ENCODE measurements around the gene CFTR. TPM values are rescaled to one million over a fixed set of nuclear protein-coding genes. Genes with fewer than 3 reads are reported as not detected.
"Not testable (repeated sequence)": the region's sequence is repeated elsewhere in the genome, so short reads cannot be mapped to it uniquely, and the experiment has no call there.

The CFTR gene
- total RNA-seq, 1 experiment from 2014 or later, result 0.19 TPM

DNA sequence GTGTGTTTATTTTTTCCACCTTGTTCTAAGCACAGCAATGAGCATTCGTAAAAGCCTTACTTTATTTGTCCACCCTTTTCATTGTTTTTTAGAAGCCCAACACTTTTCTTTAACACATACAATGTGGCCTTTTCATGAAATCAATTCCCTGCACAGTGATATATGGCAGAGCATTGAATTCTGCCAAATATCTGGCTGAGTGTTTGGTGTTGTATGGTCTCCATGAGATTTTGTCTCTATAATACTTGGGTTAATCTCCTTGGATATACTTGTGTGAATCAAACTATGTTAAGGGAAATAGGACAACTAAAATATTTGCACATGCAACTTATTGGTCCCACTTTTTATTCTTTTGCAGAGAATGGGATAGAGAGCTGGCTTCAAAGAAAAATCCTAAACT lies 28.9 kb downstream of the CFTR start:
- POLR2A ChIA-PET (ENCODE audit: low non-redundant PET), result no interaction called here
- DNase-seq (ENCODE audit: low spot score), result no peak
- TF ChIP-seq, protein P1, sequence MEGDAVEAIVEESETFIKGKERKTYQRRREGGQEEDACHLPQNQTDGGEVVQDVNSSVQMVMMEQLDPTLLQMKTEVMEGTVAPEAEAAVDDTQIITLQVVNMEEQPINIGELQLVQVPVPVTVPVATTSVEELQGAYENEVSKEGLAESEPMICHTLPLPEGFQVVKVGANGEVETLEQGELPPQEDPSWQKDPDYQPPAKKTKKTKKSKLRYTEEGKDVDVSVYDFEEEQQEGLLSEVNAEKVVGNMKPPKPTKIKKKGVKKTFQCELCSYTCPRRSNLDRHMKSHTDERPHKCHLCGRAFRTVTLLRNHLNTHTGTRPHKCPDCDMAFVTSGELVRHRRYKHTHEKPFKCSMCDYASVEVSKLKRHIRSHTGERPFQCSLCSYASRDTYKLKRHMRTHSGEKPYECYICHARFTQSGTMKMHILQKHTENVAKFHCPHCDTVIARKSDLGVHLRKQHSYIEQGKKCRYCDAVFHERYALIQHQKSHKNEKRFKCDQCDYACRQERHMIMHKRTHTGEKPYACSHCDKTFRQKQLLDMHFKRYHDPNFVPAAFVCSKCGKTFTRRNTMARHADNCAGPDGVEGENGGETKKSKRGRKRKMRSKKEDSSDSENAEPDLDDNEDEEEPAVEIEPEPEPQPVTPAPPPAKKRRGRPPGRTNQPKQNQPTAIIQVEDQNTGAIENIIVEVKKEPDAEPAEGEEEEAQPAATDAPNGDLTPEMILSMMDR (conservative IDR thresholded peaks at IDR 0.05; ENCODE audit: low read depth, low read length), result no peak
- TF ChIP-seq EZH2 (IDR thresholded peaks at IDR 0.05; ENCODE audit: borderline replicate concordance, low read depth, low read length, poor library complexity, severe bottlenecking), result no peak
- Histone ChIP-seq H3K9me3 (ENCODE audit: low read depth, low read length, poor library complexity, severe bottlenecking) (no peaks in the 10 kb centered on the region), H3K4me3 (ENCODE audit: low read depth, low read length, poor library complexity, severe bottlenecking) (no peak overlapping the region), H3K27me3 (replicated peaks; ENCODE audit: insufficient read depth, low read depth, low read length, poor library complexity) (no peaks in the 10 kb centered on the region), H3K27ac (ENCODE audit: low read depth, low read length, poor library complexity, severe bottlenecking) (no peak overlapping the region), H3K4me1 (ENCODE audit: insufficient read depth, low read length, poor library complexity, severe bottlenecking) (no peaks in the 10 kb centered on the region), H3K36me3 (ENCODE audit: insufficient read depth, low read length, poor library complexity, severe bottlenecking) (no peaks in the 10 kb centered on the region)
- CTCF ChIA-PET, result no interaction called here
- intact Hi-C loops (cut with micrococcal nuclease; ENCODE audit: unreplicated experiment), result no loop called here
- BruUV-seq (replicated peaks), result no TSS peak

DNA sequence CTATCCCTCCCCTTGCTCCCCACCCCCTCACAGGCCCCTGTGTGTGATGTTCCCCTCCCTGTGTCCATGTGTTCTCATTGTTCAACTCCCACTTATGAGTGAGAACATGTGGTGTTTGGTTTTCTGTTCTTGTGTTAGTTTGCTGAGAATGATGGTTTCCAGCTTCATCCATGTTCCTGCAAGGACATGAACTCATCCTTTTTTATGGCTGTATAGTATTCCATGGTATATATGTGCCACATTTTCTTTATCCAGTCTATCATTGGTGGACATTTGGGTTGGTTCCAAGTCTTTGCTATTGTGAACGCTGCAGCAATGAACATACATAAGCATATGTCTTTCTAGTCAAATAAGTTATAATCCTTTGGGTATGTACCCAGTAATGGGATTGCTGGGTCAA lies 37.4 kb downstream of the CFTR start:
- H3K27me3 ChIP-seq (replicated peaks; ENCODE audit: insufficient read depth, low read depth, low read length, poor library complexity); DNase-seq (ENCODE audit: low spot score); H3K4me1 ChIP-seq (ENCODE audit: insufficient read depth, low read length, poor library complexity, severe bottlenecking); BruUV-seq (replicated peaks); H3K27ac ChIP-seq (ENCODE audit: low read depth, low read length, poor library complexity, severe bottlenecking); CTCF ChIA-PET; H3K9me3 ChIP-seq (ENCODE audit: low read depth, low read length, poor library complexity, severe bottlenecking); POLR2A ChIA-PET (ENCODE audit: low non-redundant PET); H3K4me3 ChIP-seq (ENCODE audit: low read depth, low read length, poor library complexity, severe bottlenecking); intact Hi-C loops (cut with micrococcal nuclease; ENCODE audit: unreplicated experiment); H3K36me3 ChIP-seq (ENCODE audit: insufficient read depth, low read length, poor library complexity, severe bottlenecking): not testable (repeated sequence)

DNA sequence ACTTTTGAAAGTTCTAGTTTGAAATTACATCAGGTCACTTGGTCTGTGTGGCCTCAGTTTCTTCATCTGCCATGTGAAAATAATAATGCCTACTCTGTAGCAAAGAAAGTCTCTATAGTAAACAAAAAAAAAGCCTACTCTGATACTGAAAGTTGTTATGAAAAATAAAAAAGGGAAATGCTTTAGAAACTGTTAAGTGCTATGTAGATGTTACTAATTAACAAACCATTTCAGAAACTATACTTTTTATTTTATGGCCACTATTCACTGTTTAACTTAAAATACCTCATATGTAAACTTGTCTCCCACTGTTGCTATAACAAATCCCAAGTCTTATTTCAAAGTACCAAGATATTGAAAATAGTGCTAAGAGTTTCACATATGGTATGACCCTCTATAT lies 50.6 kb downstream of the CFTR start:
- no peaks in the 10 kb centered on the region for H3K4me1 ChIP-seq (ENCODE audit: insufficient read depth, low read length, poor library complexity, severe bottlenecking)
- DNase-seq (ENCODE audit: low spot score), result no peak
- no peaks in the 10 kb centered on the region for H3K9me3 ChIP-seq (ENCODE audit: low read depth, low read length, poor library complexity, severe bottlenecking)
- H3K27ac ChIP-seq (ENCODE audit: low read depth, low read length, poor library complexity, severe bottlenecking), result no peak overlapping the region
- POLR2A ChIA-PET (ENCODE audit: low non-redundant PET), result no interaction called here
- intact Hi-C loops (cut with micrococcal nuclease; ENCODE audit: unreplicated experiment), result no loop called here
- BruUV-seq (replicated peaks), result no TSS peak
- no peak overlapping the region for H3K4me3 ChIP-seq (ENCODE audit: low read depth, low read length, poor library complexity, severe bottlenecking)
- TF ChIP-seq, protein P1 (conservative IDR thresholded peaks at IDR 0.05; ENCODE audit: low read depth, low read length), result no peak
- no peak for TF ChIP-seq EZH2 (IDR thresholded peaks at IDR 0.05; ENCODE audit: borderline replicate concordance, low read depth, low read length, poor library complexity, severe bottlenecking)
- CTCF ChIA-PET, result no interaction called here
- H3K27me3 ChIP-seq (replicated peaks; ENCODE audit: insufficient read depth, low read depth, low read length, poor library complexity), result no peaks in the 10 kb centered on the region
- no peaks in the 10 kb centered on the region for H3K36me3 ChIP-seq (ENCODE audit: insufficient read depth, low read length, poor library complexity, severe bottlenecking)

DNA sequence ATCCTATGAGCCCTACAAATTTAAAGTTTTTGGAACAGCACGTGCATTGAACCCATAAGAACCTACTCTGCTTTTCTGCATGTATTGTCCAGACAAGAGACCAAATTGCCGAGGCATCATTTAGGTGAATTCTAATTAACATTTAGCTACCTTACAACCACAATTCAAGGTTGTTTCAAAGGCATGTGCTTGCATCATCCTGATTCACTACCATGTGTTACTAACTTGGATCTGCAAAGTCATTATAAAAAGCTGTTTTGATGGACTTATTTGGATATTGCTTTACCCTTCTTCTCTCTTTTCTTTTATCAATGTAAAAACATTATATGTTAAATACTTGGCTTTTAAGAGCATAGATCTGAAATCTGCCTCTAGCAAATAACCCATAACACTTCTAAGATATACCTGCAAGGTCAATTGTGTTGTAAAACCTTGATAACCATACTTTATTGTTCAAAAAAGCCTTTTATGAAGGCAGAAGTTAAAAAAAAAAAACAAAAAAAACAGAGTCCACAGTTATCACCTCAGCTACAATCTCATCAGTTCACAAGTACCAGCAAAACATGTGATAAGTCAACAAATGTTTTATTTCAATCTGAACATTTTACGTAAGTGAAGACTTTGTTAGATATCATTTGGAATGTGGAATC lies 51.9 kb downstream of the CFTR start:
- H3K4me3 ChIP-seq (ENCODE audit: low read depth, low read length, poor library complexity, severe bottlenecking), result no peak overlapping the region
- TF ChIP-seq EZH2 (IDR thresholded peaks at IDR 0.05; ENCODE audit: borderline replicate concordance, low read depth, low read length, poor library complexity, severe bottlenecking), result no peak
- TF ChIP-seq, protein P1 (conservative IDR thresholded peaks at IDR 0.05; ENCODE audit: low read depth, low read length), result no peak
- BruUV-seq (replicated peaks), result no TSS peak
- H3K36me3 ChIP-seq (ENCODE audit: insufficient read depth, low read length, poor library complexity, severe bottlenecking), result no peaks in the 10 kb centered on the region
- intact Hi-C loops (cut with micrococcal nuclease; ENCODE audit: unreplicated experiment), result no loop called here
- no peaks in the 10 kb centered on the region for H3K4me1 ChIP-seq (ENCODE audit: insufficient read depth, low read length, poor library complexity, severe bottlenecking)
- H3K9me3 ChIP-seq (ENCODE audit: low read depth, low read length, poor library complexity, severe bottlenecking), result no peaks in the 10 kb centered on the region
- ChIA-PET POLR2A (ENCODE audit: low non-redundant PET) (no interaction called here), CTCF (no interaction called here)
- no peak overlapping the region for H3K27ac ChIP-seq (ENCODE audit: low read depth, low read length, poor library complexity, severe bottlenecking)
- no peaks in the 10 kb centered on the region for H3K27me3 ChIP-seq (replicated peaks; ENCODE audit: insufficient read depth, low read depth, low read length, poor library complexity)
- DNase-seq (ENCODE audit: low spot score), result no peak

Measured in A673 (cell line).